VCaP (cell line): ENCODE measurements around the gene ELAVL4.

Source experiments
- H3K27ac ChIP-seq: fragments of 450-650 bp; 2 replicates; pipeline ENCODE4 v1.5.1; 2017
- CTCF ChIP-seq: fragments of 450-650 bp; conservative IDR thresholded peaks from 2 replicates; pipeline ENCODE4 v1.5.1; 2017; ENCODE audit warnings: mild to moderate bottlenecking, moderate library complexity

The ELAVL4 gene

DNA sequence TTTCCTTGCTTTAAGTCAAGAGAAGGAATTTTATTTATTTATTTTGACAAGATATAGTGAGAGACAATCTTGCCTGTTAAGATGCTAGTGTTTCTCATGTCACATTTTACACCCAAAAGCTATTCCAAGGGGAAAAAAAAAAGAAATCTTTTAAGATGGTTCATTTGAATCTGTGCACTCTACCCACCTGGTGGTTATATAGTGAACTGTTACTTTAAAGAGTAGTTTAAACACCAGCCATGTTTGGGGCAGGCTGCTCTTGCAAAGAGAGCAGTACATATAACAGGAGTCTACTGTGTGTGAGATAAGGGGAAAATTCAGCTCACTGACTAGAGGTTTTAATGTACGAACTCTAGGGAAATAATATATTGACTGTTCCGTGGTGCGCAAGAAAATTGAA is 3.3 kb upstream of the ELAVL4 start:
- no peak overlapping the region for H3K27ac ChIP-seq
- TF ChIP-seq CTCF, result peak; percentile 39

DNA sequence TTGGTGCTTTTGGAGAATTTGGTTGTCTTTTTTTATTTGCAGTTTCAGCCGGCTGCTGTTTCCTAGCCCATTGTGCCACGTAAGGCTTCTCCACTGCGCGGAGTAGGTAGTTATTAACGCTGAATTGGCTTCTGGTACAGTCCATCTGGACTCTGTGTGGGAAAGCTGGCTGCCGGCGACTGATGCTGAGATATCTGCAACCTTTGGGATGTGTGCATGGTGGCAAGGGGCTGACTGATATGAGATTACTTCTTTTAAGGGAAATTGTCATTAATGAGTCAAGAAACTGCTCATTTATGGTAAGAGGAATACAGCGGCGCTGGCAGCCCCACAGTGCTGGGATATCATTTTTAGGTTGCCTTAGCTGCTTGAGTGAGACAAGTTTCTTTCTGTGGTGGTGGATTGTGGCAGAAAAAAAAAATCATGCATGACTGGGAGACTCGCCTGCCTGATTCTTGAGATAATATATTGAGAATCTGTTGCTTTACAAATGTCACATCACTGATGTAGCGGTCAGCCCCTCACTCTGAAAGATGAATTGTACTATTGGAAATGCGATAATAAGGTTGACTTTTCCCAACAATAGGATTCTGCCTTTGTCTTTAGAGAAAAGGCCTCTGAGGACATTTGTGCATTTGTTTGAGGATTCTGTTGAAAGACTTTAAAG is 2.5 kb upstream of the ELAVL4 start:
- no peak for TF ChIP-seq CTCF
- H3K27ac ChIP-seq, result no peak overlapping the region

DNA sequence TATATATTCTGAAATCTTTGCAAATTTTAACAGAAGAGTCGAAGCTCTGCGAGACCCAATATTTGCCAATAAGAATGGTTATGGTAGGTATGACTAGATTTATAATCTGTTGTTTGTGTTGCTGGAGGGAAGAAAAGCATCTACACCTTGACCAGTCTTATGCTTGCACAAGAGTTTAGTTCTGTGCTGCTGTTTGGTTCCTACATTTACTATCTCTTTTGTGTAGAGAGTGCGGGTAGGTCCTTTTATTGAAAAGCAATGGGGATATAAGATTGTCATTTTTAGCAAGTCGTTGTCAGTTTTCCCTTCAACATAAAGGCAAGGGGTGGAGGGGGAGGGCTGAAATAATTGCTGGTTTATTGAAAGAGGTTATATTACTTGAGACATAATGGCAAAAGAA is 396 bp downstream of the ELAVL4 start:
- no peak for TF ChIP-seq CTCF
- H3K27ac ChIP-seq, result no peak overlapping the region

- no peak overlapping the region; the same call in 1 of the 2 replicates for H3K27ac ChIP-seq
- TF ChIP-seq CTCF, result no peak
Observed at GRCh38 chr1:50109647-50110075, 941 bp downstream of the ELAVL4 start.

DNA sequence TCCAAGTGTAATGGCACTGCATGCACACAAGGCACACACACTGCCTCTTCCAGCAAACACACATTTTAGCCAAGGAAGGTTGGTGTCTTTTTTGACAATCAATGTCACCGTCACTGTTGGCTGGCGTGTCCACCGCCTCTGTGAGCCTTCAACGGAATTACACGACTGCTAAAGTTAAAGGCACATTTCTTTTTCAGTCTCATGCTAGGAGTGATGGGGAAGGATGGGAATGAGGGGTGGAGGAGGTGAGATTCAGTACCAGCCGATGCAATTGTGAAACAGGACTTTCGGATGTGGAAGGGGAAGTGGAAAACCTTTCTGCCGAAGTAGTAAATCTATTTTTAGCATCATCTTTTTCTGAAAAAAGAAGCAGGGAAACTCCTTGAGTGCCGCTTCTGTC is 1.4 kb downstream of the ELAVL4 start:
- TF ChIP-seq CTCF, result no peak
- no peak overlapping the region; the same call in 1 of the 2 replicates for H3K27ac ChIP-seq

DNA sequence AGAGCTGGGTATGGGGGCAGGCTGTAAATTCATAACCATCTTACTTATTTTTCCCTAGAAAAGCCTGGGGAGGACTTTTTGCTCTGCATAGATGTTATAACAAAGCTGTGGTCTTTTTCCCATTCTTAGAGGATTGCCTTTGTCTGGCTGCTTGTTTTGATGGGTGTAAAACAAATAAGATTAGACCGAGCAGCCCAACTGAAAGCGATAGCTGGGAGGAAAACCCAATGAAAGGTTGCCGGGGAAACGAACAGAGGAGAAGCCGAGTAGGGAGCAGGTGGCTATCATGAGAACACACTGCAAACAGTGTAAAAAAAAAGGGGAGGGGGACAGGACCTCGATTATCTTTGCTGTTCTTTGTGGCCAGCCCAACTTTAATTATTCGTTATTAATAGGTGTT is 1.9 kb downstream of the ELAVL4 start:
- no peak overlapping the region for H3K27ac ChIP-seq
- TF ChIP-seq CTCF, result no peak

DNA sequence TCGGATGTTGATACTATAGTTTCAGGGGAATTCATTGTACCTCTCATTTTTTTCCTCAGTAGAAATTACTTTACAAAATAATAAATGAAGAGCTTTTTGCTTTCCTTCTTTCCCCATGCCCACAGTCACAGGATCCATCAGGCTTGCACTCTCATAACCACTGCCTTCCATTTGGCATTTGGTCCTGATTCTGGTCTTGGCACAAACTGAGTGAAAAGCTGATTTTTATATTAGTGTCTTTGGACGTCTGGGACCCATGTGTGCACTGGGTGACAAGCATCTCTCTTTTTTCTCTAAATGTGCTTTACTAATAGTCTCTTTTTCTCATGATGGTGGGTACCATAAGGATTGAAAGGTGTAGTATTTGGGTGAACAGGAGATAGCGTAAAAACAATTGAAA is 2.8 kb downstream of the ELAVL4 start:
- no peak overlapping the region for H3K27ac ChIP-seq
- TF ChIP-seq CTCF, result no peak
